Subcutaneous adipose tissue (tissue), 4 donors: ENCODE data around the gene GTF2E1. TPM values are rescaled to one million over a fixed set of nuclear protein-coding genes. Genes with fewer than 3 reads are reported as not detected.

Experiments
- total RNA-seq, 4 donors: library from RNA; depleted of rRNA; stranded (reverse); fragments of >200 nt; gene quantifications; one replicate each; pipeline ENCODE4 v1.1.0, GENCODE V29; 2016
- TF ChIP-seq, protein P1 (sequence below): fragments of 450-650 bp; IDR thresholded peaks from one replicate; pipeline ENCODE4 v1.5.1; 2016; ENCODE audit warnings: low read depth, mild to moderate bottlenecking, control low read depth, antibody characterized with exemption, moderate library complexity

Gene GTF2E1
- total RNA-seq, 4 donors from 2014 or later, result 10.2 to 16.0 (median 12.1) TPM

DNA sequence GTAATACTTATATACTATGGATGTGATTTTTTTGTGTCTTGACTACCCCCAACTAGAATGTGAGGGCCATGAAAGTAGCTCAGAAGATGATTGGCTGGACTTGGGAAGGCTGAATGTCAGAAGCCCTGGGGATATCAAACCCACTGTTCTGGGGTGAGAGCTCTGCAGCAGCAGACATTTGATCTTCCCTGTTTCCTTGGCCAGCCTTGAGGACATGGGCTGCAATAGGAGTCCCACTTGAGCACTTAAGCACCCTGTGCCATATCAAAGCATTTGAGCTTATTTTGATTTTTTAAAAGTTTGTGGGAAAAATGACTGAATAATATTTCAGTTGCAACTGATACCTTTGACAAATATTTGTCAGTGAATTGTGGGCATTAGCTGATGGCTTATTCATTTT, 21.7 kb downstream of the GTF2E1 start:
- TF ChIP-seq, protein P1, sequence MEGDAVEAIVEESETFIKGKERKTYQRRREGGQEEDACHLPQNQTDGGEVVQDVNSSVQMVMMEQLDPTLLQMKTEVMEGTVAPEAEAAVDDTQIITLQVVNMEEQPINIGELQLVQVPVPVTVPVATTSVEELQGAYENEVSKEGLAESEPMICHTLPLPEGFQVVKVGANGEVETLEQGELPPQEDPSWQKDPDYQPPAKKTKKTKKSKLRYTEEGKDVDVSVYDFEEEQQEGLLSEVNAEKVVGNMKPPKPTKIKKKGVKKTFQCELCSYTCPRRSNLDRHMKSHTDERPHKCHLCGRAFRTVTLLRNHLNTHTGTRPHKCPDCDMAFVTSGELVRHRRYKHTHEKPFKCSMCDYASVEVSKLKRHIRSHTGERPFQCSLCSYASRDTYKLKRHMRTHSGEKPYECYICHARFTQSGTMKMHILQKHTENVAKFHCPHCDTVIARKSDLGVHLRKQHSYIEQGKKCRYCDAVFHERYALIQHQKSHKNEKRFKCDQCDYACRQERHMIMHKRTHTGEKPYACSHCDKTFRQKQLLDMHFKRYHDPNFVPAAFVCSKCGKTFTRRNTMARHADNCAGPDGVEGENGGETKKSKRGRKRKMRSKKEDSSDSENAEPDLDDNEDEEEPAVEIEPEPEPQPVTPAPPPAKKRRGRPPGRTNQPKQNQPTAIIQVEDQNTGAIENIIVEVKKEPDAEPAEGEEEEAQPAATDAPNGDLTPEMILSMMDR, result no peak

DNA sequence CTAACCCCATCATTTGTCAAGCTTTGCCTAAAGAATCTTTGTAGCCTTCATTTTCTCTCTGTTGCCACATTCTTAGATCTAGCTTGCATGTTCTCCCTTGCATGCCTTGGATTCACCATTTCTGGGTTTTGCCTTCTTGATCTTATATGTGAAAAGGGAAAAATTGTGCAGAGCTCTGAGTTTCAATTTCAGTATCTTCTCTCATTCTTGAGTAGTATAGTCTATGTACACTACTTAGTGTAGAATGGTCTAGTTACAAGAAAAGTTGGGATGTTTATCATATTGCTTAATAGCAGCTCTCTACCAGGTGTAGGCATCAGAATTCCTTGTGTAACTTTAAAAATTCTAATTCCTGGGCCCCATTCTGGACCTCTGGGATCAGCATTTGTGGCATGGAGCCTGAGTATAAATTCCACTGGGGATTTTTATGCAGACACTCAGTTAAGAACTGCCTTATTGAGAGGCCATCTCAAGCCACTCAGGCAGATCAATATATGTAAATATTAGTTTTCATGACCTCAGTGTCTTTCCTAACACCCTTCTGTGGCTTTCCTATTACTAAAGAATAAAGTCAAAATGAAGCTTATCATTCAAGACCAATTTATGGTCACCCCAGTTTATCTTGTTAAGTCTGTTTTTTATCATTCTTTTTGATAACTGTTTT, 23.4 kb downstream of the GTF2E1 start:
- TF ChIP-seq, protein P1, result no peak

DNA sequence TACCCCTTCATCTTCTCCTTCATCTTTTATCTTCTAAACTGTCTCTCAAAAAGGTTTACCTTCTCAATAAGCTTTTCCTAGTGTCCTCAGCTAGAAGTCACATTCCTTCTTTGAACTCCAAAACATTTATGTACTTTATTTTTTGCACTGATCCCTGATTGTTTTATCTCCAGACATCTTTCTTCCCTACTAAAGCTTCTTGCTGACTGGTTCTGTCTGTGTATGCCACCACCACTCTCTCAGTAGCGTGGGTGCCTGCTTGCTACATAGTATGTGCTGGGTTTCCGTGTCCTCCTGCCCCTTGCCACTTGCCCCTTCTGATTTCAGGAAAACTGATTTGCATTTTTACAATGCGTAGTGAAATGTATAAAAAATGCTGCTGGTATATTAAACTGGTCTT, 24.0 kb downstream of the GTF2E1 start:
- TF ChIP-seq, protein P1, result no peak

DNA sequence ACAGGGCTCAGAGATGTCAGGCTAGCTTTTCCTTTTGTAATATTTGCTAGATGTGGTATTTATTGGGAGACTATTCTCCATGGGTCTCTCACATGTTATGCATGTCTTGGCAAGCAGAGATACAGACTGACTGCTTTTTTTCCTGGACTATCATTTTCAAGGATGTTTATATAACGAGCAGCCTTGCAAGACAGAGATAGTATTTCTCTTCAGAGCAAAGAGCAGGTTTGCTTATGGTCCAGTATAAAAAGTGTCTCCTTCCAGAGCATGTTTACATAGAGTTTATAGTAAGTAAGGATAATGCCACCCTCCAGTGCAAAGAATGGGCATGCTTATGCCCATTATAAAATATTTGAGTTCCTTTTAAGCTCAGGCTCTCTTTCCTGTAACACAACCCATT, 24.6 kb downstream of the GTF2E1 start:
- TF ChIP-seq, protein P1, result no peak

GRCh38 chr3:120769436-120769835, 26.9 kb downstream of the GTF2E1 start:
- TF ChIP-seq, protein P1, result no peak

GRCh38 chr3:120770891-120771290, 28.3 kb downstream of the GTF2E1 start:
- TF ChIP-seq, protein P1, result no peak

DNA sequence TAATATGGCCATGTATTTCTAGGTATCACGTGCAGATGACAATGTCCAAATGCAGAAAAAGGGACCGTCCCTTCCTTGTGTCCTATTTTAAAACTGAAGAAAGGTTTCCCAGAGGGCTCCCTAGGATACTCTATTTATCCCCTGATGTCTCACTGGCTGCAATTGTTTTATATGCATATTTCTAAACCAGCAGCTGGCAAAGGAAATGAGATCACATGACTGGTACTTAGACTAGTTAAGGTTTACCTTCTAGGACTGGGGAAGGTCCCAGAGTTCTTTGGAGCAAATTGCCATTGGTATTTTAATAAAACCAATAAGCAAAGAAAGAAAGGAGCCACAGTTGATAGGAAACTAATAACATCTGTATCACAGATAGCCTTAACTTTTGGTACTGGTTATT, 29.5 kb downstream of the GTF2E1 start:
- TF ChIP-seq, protein P1, result no peak
